HG03432 (cell line): ENCODE data around the gene PKP4.
"Not testable (repeated sequence)": the region's sequence is repeated elsewhere in the genome, so short reads cannot be mapped to it uniquely, and the experiment has no call there.

ENCODE experiments used
- ATAC-seq: cut with Tn5 transposase; IDR thresholded peaks from one replicate; pipeline ENCODE4 v1.9.1; 2021; ENCODE audit warnings: mild to moderate bottlenecking, moderate library complexity; ENCODE audit not compliant: unreplicated experiment

PKP4 gene

GRCh38 chr2:158456309-158457066 lies at the start of gene PKP4, which contains the start of gene CCDC148:
Gene PKP4 (plus strand): TSS chr2:158456952. CDS start chr2:158533185, 76,233 bp downstream.
Gene CCDC148 (minus strand): TSS chr2:158456753. CDS start chr2:158456439, 314 bp downstream.
- peak; percentile 91 for ATAC-seq

GRCh38 chr2:158407031-158407430 lies 49.7 kb upstream of the PKP4 start:
- ATAC-seq: no peak

- no peak for ATAC-seq
Observed at GRCh38 chr2:158410132-158410531, 46.6 kb upstream of the PKP4 start.

- no peak for ATAC-seq
Observed at GRCh38 chr2:158411748-158412147, 45.0 kb upstream of the PKP4 start.

GRCh38 chr2:158412206-158412605 lies 44.5 kb upstream of the PKP4 start:
- no peak for ATAC-seq

- no peak for ATAC-seq
Observed at GRCh38 chr2:158413581-158413980, 43.2 kb upstream of the PKP4 start.

- no peak for ATAC-seq
Observed at GRCh38 chr2:158414538-158414937, 42.2 kb upstream of the PKP4 start.

- no peak for ATAC-seq
Observed at GRCh38 chr2:158432117-158432516, 24.6 kb upstream of the PKP4 start.

- ATAC-seq: not testable (repeated sequence)
Observed at GRCh38 chr2:158433716-158434115, 23.0 kb upstream of the PKP4 start.

- not testable (repeated sequence) for ATAC-seq
Observed at GRCh38 chr2:158439062-158439461, 17.7 kb upstream of the PKP4 start.

GRCh38 chr2:158443606-158444005 lies 13.1 kb upstream of the PKP4 start:
- ATAC-seq: no peak

GRCh38 chr2:158457092-158457825 lies 507 bp downstream of the PKP4 start:
- ATAC-seq: peak; percentile 36

GRCh38 chr2:158457826-158458616 lies 1.3 kb downstream of the PKP4 start:
- peak; percentile 55 for ATAC-seq

GRCh38 chr2:158458617-158458920 lies 1.8 kb downstream of the PKP4 start:
- no peak for ATAC-seq

GRCh38 chr2:158459161-158460003 lies 2.6 kb downstream of the PKP4 start:
- ATAC-seq: no peak

- no peak for ATAC-seq
Observed at GRCh38 chr2:158460632-158461297, 4.0 kb downstream of the PKP4 start.

GRCh38 chr2:158463496-158464095 lies 6.8 kb downstream of the PKP4 start:
- no peak for ATAC-seq

GRCh38 chr2:158464426-158465281 lies 7.9 kb downstream of the PKP4 start:
- ATAC-seq: peak; percentile 78

- no peak for ATAC-seq
Observed at GRCh38 chr2:158467248-158467647, 10.5 kb downstream of the PKP4 start.
